COLO668 (cell line): Measurements from ENCODE around the gene ETV4.

ENCODE experiments used
- DNase-seq: peaks from one replicate; lab custom pipeline; 2025; ENCODE audit not compliant: unreplicated experiment; lab: John Stamatoyannopoulos, UW

ETV4 gene

DNA sequence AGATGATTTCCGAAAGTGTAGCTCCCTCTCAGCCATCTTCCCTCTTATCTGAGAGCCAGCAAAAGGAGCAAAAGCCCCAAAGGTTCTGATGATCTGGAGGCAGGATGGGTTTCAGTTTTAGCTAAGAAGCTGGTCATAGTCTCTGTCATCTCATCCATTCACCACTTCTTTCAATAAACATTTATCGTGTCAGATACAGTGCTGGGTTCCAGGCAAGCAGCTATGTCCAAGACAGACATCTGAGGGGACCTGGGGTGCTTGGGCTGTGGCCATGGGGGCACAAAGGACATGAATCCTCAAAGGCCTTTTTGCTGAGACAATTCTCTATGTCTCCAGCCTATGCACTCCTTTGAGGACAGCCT, 1.0 kb upstream of the ETV4 start:
- DNase-seq = no peak

DNA sequence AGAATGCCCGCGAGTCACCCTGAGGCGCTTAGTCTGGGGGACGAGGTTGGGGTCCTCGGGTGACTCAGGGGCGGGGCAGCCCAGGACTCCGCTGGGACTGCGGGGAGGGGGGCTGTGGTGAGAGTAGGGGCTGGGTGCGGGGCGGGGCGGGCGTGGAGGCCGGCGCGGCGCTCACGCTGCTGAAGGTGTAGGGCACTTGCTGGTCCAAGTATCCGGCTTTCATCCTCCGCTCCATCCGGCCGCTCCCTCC, 832 bp downstream of the ETV4 start:
- DNase-seq = no peak

DNA sequence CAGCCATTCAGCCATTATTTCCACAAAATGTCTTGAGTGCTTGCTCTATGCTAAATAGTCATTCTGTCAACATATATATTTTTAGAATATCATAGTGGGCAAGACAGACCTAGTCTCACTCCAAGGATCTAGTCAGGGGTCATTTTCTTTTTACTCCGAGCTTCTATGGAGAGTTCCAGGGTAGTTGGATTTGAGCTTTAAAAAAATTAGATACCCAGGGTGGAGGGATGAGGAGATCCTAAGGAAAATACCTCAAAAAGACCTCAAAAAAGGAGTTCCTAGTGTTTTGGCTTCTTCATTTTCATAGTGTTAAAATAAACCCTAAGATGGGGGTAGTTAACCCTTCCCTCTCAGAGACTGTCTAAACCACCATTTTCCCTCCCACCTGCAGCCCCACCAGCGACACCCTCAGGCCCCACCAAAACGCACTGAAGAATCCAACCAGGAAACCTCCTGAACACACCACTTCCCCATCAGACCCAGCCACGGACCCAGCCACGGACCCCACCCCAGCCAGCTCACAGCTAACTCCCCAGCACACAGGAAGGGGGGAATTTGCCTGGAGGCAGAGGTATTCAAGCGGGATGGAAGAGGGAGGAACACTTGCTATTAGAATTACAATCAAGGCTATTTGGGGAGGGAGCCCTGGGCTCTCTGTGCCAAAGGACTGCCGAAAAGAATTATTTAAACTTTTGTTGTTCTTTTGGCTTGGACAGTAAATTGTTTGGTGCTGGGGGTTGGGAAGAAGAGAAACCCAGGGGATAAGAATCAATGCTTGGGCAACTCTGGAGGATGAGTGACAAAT, 2.2 kb downstream of the ETV4 start:
- peak; percentile 12 for DNase-seq

DNA sequence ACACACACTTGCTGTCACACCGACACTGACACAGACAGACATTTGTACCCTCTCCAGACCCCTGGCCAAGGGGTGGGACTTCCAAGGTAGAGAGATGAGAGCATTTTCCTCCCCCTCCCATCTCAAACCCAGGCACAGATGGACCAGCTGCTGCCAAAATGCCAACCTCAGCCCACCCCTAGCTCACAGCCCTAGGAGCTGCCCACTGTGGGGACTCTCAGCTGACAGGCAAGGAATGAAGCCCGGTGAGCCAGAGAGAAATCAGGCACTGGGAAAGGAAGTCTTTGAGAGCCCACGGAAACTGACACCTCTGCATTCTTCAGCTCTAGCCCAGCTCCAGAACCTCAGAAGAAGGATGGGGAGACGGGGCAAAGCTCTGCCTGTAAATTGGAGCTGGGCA, 2.8 kb downstream of the ETV4 start:
- DNase-seq = no peak

DNA sequence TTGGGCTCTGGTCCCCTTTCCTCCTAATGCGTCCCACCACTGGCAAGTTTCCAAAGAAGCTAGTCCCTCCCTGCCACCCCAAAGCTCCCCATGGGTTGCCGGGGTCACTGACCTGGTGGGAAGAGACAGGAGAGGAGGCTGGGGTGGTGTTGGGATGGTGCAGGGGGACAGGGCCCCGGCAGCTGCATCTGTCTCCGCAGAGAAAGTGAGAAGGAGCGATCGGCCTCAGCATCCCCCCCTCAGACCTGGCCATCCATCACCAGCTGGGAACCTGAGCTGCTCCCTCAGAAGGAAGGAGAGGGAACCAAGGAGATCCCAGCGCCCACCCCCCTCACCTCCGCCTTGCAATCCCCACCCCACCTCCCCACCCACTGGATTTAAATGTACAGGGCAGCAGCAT, 3.3 kb downstream of the ETV4 start:
- no peak for DNase-seq

DNA sequence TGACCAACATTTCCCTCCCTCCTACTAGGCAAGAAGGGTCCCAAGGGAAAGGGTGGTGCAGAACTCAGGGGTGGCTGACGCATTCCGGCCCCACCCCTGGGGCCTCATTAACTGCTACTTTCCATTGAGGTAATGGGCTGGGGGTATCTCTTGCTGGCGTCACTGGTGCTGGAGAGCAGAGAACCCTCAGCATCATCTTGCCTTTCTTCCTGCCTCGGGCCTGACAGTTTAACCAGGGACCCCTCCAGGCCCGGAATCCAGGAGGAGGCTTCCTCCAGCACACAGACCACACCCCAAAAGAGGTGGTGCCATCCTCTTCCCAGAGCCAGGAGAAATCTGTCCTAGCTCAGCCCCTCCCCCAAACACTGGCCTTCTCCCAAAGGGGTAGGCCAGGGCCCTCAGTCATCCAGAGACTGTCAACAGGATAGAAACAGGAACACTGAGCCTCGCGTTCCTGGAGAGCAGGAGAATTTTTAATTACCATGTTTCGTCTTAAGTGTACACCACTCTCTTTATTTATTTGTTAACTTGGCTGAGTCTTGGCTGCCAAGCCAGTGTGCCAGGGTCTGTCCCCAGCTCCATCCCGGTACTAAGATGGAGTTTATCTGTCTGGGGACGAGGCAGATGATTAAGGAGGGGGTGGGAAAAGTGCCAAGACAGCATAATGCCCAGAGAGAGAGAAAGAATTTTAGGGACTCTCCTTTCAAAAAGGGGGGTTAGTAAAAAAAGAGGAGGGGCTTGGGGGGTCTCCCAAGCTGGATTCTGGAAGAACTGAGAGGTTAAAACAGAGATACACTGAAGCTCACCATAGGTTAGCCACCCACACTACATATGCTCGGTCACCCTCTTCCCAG, 5.1 kb downstream of the ETV4 start:
- no peak for DNase-seq

DNA sequence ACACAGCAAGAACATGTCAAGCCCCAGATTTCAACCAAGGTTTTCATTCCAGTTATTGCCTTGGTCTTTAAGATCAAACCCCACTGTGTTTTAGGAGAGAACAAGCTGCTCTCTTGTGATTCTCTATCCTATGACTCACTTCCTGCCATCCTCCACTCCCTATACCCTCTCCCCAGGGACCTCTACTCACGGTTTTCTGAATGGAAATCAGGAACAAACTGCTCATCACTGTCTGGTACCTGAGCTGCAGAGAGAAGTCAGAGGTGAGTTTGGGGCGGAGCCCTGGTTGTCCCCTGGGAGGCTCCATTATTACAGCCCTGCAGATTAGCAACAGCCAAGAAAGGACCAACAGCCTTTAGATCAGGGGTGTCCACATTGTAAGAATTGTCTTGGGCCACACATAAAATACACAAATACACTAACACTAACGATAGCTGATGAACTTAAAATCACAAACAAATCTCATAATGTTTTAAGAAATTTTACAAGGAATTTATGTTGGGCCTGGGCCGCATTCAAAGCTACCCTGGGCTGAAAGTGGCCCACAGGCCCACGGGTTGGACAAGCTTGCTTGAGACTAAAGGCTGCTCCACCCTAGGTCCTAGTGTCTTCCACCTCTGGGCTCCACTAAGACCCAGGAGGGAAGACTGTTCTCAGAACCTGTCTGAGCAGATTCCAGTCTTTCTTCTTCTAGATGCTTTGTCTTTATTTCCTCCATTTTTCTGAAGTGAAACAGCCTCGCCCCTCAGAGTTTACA, 9.7 kb downstream of the ETV4 start:
- DNase-seq = no peak

DNA sequence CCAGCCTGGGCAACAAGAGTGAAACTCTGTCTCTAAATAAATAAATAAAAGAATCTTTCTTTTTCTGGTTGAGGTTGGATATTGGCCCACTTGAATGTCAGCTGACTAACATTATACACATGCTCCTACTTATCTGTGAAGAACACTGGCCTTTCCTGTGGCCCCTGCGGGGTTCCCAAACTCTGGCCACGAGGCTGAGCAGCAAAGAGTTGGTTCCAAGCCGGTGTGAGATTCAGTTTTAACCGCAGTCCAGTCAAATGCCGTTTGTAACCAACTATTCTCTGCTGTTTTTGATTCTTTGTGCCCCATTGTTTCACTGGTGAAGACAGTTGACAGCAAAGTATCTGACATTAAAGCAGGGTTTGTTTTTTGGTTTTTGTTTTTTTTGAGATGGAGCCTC, 11.2 kb downstream of the ETV4 start:
- DNase-seq = no peak

DNA sequence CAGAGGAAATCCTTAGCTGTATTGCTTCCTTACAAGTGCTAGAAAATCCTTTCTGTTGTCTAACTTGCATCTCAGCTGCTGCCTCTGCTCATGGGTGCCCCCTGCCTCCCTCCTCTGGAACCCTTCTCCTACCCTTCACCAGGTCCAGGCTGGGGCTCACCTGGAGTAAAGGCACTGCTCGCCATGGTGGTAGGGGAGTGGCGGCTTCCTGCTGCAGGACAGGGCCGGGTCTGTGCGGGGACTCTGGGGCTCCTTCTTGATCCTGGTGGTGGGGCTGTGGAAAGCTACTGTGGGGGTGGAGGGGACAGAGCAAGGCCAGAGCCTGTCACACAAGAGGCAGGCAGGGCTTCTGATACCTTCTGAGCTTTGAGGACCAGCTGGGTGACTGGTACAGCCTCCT, 12.4 kb downstream of the ETV4 start:
- DNase-seq = no peak

DNA sequence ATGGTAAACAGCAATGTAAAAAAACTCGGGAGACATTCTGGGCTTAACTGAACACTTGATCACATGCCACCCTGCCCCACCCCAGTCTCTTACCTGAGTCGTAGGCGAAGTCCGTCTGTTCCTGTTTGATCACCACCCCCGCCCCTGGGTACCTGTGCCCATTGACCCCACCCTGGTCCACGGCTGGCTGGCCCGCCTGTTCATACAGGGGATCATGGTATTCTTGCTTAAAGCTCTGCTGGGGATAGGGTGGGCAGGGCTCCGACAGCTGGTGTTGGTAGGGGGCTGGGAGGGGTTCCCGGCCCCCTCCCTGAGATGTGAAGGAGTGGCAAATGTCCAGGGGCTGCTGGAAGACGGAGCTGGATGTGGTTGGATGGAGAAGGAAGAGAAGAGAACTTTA, 13.6 kb downstream of the ETV4 start:
- no peak for DNase-seq

DNA sequence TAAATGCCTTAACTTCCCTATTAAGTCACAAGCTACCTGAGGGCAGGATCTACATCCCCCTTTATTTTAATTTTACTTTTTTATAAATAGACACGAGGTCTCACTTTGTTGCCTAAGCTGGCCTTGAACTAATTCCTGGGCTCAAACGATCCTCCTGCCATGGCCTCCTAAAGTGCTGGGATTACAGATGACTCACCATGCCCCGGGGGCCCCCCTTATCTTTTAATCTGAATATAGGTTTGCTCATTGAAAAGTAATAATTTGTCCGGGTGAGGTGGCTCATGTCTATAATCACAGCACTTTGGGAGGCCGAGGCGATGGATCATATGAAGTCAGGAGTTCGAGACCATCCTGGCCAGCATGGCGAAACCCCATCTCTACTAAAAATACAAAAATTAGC, 14.2 kb downstream of the ETV4 start:
- no peak for DNase-seq

DNA sequence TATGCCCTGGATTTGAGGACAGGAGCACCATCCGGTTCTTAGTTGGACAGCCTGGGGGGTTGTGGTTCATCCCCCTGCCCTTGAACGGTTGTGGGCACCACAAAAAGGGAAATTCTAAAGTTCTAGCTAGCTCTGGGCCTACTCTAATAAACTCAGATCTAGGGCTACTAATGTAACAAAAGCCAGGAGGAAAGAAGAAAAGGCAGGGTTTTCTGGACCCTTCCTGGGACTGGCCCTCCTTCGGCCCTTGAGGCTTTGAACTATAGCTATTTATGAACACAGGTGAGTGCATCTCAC, 15.1 kb downstream of the ETV4 start:
- no peak for DNase-seq

DNA sequence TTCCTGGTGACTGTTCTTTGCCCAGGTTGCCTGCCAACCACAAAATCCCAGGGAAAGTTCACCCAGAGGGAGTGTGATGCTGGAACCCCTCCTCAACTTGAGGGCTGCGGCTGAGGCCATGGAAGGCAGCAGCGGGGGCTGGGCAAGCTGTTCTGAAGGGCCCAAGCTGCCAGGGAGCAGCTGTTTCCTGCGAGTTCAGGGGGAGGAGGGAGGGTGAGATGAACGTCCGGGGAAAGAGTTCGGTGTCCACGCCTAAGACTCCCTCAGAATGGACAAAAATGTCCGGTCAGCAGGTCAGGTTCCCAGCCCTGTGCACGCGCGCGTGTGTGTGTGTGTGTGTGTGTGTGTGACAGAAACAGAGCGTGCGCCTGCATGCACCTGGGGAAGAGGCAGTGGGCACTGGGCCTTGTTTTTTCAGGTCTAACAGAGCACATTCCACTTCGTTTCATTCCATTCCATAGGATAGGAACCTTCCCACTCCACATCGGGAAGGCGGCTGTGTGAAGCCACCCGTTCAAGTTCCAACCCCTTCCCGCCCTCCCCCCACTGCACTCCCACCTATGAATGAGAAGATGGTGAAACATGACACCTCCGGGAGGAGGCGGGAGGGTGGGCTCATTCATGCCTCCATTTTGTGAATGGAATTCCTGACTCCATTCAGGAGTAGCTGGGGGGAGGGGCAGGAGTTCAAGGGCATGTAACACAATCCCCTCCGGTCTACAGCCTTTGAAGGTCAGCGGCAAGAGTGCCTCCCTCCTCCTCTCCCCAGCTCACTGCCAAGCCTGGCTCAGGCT, 15.7 kb downstream of the ETV4 start:
- DNase-seq = peak; percentile 87

DNA sequence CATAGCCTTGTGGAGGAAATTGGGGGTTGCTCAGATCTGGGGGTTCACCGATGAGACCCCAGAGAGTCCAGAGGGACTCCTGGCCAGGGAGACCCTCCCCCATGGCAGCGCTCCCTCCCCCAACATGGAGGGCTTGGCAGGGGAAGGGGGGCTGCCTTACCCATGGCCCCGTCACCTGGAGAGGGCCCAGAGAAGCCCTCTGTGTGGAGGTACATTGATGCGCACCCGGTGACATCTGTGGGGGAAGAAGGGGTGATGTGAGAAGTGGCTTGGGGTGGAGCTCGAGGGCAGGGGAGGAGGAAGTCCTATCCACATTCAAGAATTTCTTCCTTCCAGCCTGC, 16.2 kb downstream of the ETV4 start:
- DNase-seq = no peak

DNA sequence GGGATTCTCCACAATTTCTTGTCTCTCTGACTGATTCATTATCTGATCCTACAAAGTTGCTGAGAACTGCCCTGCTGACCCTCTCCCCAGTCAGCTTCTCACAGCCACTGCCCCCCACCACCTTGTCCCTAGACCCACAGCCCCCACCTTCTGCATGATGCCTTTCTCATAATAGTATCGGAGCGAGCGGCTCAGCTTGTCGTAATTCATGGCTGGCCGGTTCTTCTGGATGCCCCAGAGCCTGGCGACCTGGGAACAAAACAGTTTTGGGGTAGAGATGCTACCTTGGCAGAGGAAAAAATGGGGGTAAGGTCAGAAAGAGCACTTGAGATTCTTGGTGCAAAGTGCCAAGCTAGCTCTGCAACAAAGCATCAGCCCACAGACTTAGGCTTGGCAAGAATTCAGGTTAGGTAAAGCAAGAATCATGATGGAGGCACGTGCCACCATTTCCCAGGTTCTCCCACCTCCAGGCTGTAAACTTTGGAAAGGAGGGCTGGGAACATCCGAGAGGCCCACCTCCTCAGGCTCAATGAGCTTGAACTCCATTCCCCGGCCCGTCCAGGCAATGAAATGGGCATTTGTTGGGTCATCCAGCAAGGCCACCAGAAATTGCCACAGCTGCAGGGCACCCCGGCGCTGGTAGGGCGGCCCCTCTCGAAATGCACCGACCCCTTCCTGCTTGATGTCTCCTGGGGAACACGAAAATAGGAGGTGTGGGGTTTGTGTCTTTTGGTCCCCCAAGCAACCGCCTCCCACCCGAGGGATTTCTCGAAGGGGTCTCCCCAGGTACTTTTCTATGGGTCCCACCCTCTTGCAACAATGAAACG, 16.9 kb downstream of the ETV4 start:
- no peak for DNase-seq

DNA sequence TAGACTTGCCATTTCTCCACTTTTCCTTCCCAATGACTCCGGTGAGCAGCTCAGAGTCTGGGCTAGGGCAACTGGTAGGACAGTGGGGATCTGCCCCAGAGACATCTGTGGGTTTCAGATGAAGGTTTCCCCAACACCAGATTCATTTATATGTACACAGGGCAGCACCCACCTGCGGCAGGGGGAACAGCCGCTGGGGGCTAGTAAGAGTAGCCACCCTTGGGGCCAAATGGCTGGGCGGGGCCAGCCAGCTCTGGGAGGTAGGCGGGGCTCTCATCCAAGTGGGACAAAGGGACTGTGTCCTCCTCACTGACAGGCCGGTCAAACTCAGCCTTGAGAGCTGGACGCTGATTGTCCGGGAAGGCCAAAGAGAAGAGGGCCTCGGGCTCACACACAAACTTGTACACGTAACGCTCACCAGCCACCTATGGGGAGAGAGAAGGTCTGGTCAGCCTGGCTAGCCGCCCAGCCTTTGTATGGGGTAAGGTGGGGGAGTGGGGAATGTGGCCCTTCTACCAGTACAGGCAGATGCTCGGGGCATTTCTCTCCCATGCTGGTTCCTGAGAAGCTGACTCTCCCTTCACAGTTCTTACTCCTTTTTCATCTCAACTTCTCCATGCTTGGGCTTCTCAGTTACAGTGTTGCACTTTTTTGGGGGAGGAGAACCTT, 17.7 kb downstream of the ETV4 start:
- DNase-seq = no peak

DNA sequence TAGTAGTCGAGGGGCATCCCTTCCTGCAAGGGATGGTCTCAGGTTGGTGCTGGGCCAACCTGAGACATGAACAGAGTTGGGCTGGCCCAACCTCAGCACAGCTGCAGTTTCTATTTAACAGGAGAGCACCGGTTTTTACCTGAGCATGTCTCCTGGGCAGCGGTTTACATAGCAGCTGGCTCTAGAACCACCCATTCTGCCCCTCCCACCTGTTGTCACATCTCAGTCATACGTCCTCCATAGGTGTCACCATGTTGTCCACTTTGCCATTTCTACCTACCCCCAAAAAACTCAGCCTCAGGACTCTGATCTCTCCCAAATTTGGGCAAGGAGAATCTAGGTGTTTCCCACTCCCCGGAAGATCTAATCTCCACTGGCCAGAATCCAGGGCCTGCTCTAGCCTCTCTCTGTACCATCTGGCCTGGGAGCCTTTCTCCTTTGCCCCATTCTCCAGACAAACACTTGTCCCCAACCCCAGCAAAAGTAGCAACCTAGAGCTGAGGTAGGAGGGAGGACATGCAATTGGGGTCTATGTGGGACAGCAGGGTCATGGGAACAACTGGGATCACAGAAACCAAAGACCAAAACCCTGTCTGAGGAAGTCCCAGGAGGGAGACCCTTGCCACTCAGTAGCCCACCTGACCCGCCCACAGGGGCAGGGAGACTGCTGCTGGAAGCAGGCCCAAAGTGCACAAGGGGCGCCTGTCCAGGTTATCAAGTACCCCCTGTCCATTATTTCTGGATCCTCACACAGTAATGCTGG, 19.1 kb downstream of the ETV4 start:
- DNase-seq = no peak

DNA sequence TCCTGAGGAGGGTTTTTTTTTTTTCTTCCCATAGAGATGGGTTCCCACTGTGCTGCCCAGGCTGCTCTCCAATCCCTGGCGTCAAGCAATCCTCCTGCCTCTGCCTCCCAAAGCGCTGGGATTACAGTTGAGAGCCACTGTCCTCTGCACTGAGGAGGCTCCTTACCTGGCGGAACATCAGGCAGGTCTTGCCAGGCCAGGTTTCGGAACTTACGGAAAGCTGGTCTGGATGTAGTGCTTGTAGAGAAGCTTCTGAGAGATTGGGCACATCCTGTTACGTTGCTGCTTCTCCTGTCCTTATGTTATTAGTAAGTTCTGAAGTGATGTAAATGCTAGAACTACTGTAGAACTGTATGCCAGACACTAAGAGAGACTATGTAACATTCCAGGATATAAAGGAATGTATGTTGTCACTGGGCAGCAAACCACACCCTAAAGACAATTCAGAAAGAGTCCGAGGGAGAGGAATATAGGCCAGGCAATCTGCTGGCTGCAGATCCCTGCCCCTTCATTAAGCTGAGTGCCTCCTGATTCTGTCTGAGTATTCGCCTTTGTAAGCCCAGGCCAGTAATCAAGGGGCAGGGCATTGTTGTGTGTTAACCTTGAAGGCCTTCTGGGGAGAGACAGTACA, 21.1 kb downstream of the ETV4 start:
- no peak for DNase-seq

DNA sequence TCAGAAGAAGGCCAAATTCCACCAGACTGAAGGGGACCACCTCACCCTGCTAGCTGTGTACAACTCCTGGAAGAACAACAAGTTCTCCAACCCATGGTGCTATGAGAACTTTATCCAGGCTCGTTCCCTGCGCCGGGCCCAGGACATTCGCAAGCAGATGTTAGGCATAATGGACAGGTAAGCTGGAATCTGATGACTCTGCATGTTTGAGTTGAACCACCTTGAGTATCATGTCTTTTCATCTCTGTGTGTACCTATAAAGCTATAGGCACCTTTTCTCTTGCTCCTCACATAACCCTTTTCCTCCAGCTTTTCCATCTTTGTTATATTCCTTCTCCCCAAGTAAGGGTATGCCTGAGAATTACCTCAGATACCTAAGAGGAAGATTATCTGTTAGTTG, 24.8 kb downstream of the ETV4 start:
- no peak for DNase-seq
